ENCODE data around the gene CISD2. TPM values are rescaled to one million over a fixed set of nuclear protein-coding genes. Genes with fewer than 3 reads are reported as not detected.

Gene CISD2
- total RNA-seq, 1 donor from 2014 or later, result 22.7 TPM

DNA sequence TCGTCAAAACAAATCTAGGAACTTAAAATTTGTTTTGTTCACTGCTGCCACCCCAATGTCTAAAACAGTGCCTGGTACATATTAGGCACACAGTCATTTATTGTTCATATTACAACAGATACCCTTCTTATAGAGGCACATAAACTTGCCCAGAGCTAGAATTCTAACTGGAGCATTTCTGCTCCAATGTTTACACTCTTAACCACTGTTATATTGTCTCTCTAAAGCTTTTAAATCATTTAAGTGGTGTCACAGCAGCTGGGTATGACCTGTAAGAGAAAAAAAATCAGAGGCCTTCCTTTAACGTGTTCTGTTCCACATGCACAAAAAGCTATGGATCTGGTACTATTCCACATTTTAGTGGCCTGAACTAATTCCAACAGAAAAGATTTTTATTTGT is 44.4 kb upstream of the CISD2 start:
- TF ChIP-seq, protein P1, sequence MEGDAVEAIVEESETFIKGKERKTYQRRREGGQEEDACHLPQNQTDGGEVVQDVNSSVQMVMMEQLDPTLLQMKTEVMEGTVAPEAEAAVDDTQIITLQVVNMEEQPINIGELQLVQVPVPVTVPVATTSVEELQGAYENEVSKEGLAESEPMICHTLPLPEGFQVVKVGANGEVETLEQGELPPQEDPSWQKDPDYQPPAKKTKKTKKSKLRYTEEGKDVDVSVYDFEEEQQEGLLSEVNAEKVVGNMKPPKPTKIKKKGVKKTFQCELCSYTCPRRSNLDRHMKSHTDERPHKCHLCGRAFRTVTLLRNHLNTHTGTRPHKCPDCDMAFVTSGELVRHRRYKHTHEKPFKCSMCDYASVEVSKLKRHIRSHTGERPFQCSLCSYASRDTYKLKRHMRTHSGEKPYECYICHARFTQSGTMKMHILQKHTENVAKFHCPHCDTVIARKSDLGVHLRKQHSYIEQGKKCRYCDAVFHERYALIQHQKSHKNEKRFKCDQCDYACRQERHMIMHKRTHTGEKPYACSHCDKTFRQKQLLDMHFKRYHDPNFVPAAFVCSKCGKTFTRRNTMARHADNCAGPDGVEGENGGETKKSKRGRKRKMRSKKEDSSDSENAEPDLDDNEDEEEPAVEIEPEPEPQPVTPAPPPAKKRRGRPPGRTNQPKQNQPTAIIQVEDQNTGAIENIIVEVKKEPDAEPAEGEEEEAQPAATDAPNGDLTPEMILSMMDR (IDR thresholded peaks at IDR 0.05; ENCODE audit: partially characterized antibody, unreplicated experiment), result no peak
- Mint-ChIP-seq H3K9me3 (ENCODE audit: unreplicated experiment) (peaks cover 12% of the 10 kb centered on the region), H3K4me3 (ENCODE audit: unreplicated experiment) (no peak overlapping the region), H3K27me3 (ENCODE audit: unreplicated experiment) (peaks cover 14% of the 10 kb centered on the region), H3K36me3 (ENCODE audit: unreplicated experiment) (no peaks in the 10 kb centered on the region), H3K4me1 (ENCODE audit: low read depth, unreplicated experiment) (peaks cover 19% of the 10 kb centered on the region), H3K27ac (ENCODE audit: unreplicated experiment) (peak overlapping the region; percentile 45)
- DNase-seq, result no peak

DNA sequence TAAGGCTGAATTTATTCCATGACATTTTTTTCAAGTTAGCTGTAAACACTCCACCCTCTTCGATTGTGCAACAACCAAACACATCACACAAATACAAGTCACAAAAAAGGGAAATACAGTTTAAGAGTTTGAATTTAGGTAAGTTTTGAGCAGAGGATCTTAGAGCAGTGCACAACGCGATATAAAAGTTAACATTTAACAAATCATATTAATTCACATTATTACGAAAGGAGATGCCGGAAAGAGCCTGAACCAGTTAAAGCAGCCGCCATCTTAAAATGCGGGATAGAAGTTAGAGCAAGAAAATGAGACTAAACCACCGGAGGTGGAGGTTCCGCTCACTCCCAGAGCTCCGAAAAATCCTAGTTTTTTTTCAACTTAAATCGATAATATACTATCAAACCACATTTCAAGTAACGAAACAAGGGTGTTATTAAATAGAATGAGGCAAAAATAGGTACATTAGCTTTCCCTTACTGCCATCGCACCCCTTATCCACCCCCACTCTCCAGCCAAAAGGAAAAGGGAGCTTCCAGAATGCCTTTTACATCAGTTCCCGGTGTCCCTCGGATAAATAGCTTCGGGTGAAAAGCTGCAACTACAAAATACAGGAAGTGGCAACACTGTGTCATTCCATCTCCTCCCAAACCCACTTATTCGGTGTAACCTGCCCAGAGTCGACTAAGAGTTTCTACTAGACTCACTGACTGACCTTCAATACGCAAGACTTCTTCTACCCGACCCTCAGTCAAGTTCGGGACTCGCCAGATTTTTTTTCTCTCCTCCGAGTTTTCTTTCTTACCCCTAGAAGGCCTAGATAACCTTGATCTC is 43.3 kb upstream of the CISD2 start:
- Mint-ChIP-seq H3K4me1 (ENCODE audit: low read depth, unreplicated experiment) (peaks cover 12% of the 10 kb centered on the region), H3K9me3 (ENCODE audit: unreplicated experiment) (peaks cover 12% of the 10 kb centered on the region), H3K4me3 (ENCODE audit: unreplicated experiment) (no peak overlapping the region), H3K27me3 (ENCODE audit: unreplicated experiment) (peaks cover 14% of the 10 kb centered on the region), H3K27ac (ENCODE audit: unreplicated experiment) (no peak overlapping the region), H3K36me3 (ENCODE audit: unreplicated experiment) (no peaks in the 10 kb centered on the region)
- no peak for DNase-seq
- TF ChIP-seq, protein P1 (IDR thresholded peaks at IDR 0.05; ENCODE audit: partially characterized antibody, unreplicated experiment), result no peak

DNA sequence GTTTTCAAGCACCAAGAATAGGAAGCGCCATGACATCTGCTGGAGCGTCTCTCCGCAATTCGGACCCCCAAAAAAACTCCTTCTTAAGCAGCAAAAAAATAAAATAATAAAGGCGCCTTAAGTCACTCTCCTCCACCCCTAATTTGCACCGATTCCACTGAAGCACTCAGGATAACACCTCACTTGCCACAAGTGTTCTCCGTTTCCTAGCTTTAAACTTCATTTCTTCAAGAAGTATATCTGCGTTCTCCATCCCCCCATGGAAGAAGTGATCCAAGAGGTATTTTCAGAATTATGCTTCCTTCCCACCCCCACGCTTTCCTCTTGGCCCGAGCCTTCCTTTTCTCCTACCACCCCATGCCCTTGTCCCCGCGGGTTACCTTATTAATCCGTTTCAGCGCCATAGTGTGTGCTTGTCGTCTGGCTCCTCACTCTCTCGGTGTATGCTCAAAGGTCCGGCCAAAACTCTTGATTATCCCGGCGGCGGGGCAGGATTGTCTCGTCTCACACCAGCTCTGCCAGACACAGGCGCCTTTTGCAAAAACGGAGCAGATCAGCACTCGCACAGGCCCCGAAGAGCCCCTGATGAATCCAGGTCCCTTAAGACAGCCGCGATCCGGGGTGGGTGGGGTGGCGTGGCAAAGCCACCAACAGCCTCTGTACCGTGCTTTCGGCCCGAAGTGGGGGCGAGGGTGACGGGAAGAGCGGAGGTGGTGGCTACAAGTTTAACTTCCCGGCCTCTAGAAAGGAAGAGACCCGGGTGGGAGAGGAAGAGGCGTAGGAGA is 42.5 kb upstream of the CISD2 start:
- peaks cover 14% of the 10 kb centered on the region for H3K27me3 Mint-ChIP-seq (ENCODE audit: unreplicated experiment)
- DNase-seq, result no peak
- TF ChIP-seq, protein P1 (IDR thresholded peaks at IDR 0.05; ENCODE audit: partially characterized antibody, unreplicated experiment), result no peak
- no peaks in the 10 kb centered on the region for H3K36me3 Mint-ChIP-seq (ENCODE audit: unreplicated experiment)
- no peak overlapping the region for H3K4me3 Mint-ChIP-seq (ENCODE audit: unreplicated experiment)
- no peak overlapping the region for H3K27ac Mint-ChIP-seq (ENCODE audit: unreplicated experiment)
- peaks cover 12% of the 10 kb centered on the region for H3K9me3 Mint-ChIP-seq (ENCODE audit: unreplicated experiment)
- peaks cover 8% of the 10 kb centered on the region for H3K4me1 Mint-ChIP-seq (ENCODE audit: low read depth, unreplicated experiment)

- no peaks in the 10 kb centered on the region for H3K36me3 Mint-ChIP-seq (ENCODE audit: unreplicated experiment)
- DNase-seq, result peak; percentile 96
Observed at GRCh38 chr4:102826890-102827673, 41.7 kb upstream of the CISD2 start, which contains the start of gene UBE2D3. UBE2D3 (minus strand) TSS chr4:102827551; CDS start chr4:102826508, 1,043 bp downstream.

More at GRCh38 chr4:102826890-102827673, 41.7 kb upstream of the CISD2 start, which contains the start of gene UBE2D3:
- TF ChIP-seq, protein P1 (IDR thresholded peaks at IDR 0.05; ENCODE audit: partially characterized antibody, unreplicated experiment), result no peak
- peaks cover 14% of the 10 kb centered on the region for H3K27me3 Mint-ChIP-seq (ENCODE audit: unreplicated experiment)
- H3K4me3 Mint-ChIP-seq (ENCODE audit: unreplicated experiment), result peak within 1 kb of the TSS; percentile 99
- H3K27ac Mint-ChIP-seq (ENCODE audit: unreplicated experiment), result no peak within 1 kb of the TSS
- H3K4me1 Mint-ChIP-seq (ENCODE audit: low read depth, unreplicated experiment), result peaks cover 7% of the 10 kb centered on the region
- H3K9me3 Mint-ChIP-seq (ENCODE audit: unreplicated experiment), result peaks cover 12% of the 10 kb centered on the region

Measured in glutamatergic neuron (in vitro differentiated cells).